ENCODE results near the gene DCTN4. TPM values are rescaled to one million over a fixed set of nuclear protein-coding genes. Genes with fewer than 3 reads are reported as not detected.

DCTN4 gene
- total RNA-seq, 1 donor, result 66.2 TPM

DNA sequence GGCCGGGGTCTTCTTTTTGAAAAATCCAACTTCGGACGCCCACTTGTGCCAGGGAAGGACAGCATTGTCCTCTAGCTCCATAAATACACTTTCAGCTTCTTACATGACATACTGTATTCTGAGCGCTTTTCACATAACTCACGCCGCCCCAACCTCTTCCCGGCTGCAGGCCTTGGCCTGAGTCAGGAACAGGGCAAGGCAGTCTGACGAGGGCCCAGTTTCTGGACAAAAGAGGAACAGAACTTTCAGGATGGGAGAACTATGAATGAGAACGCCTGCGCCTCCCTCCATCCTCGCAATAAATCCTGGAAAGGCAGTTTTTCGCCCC lies 650 bp downstream of the DCTN4 start:
- Histone ChIP-seq H2AFZ (ENCODE audit: low read length) (peak overlapping the region; percentile 78), H3K4me3 (ENCODE audit: insufficient read depth, low read length) (peak overlapping the region; percentile 85)
- no peak for DNase-seq (ENCODE audit: insufficient read length, low spot score, missing footprints)

DNA sequence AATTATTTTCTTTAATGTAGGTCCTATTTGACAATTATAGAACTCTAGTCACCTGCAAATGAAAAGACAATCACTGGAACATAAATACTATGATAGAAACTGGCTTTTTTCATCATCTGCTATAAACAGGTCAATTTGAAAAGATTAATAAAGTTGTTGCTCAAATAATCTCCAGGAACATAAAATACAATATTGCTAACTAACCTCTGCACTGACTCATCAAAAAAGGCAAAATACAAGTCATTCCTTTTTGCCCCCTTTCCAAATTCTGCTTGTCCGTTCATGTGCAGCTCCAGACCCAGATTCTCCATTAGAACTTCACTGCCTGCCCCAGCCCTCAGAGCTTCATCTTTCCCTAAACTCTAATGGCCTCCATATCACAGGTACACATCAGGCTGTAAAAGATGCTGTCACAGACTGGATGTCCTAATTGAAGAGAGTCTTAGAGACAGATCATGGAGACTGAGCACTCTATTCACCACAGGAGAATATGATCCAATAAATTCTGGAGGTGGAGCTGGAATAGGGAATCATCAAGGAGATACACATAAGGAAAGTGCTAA lies 1.6 kb downstream of the DCTN4 start:
- DNase-seq (ENCODE audit: insufficient read length, low spot score, missing footprints), result no peak
- peak overlapping the region; percentile 92 for H3K4me2 ChIP-seq (ENCODE audit: insufficient read depth, low read length)
- no peaks in the 10 kb centered on the region for H3K9me3 ChIP-seq (ENCODE audit: low read depth, low read length)
- peaks cover 56% of the 10 kb centered on the region for H3K79me2 ChIP-seq (ENCODE audit: insufficient read depth, low read length)
- peak overlapping the region; percentile 97 for H3K27ac ChIP-seq (ENCODE audit: low read depth, low read length)
- H2AFZ ChIP-seq (ENCODE audit: low read length), result no peak overlapping the region
- TF ChIP-seq, protein P1, sequence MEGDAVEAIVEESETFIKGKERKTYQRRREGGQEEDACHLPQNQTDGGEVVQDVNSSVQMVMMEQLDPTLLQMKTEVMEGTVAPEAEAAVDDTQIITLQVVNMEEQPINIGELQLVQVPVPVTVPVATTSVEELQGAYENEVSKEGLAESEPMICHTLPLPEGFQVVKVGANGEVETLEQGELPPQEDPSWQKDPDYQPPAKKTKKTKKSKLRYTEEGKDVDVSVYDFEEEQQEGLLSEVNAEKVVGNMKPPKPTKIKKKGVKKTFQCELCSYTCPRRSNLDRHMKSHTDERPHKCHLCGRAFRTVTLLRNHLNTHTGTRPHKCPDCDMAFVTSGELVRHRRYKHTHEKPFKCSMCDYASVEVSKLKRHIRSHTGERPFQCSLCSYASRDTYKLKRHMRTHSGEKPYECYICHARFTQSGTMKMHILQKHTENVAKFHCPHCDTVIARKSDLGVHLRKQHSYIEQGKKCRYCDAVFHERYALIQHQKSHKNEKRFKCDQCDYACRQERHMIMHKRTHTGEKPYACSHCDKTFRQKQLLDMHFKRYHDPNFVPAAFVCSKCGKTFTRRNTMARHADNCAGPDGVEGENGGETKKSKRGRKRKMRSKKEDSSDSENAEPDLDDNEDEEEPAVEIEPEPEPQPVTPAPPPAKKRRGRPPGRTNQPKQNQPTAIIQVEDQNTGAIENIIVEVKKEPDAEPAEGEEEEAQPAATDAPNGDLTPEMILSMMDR (IDR thresholded peaks at IDR 0.05; ENCODE audit: extremely low read depth, low read depth, low read length), result no peak
- H3K27me3 ChIP-seq (ENCODE audit: insufficient read depth, low read length), result no peaks in the 10 kb centered on the region
- H3K4me1 ChIP-seq (ENCODE audit: insufficient read depth, low read length), result peaks cover 16% of the 10 kb centered on the region
- peak overlapping the region; percentile 85 for H3K4me3 ChIP-seq (ENCODE audit: insufficient read depth, low read length)
- peaks cover 7% of the 10 kb centered on the region for H4K20me1 ChIP-seq (ENCODE audit: insufficient read depth, low read length)
- peaks cover 36% of the 10 kb centered on the region for H3K36me3 ChIP-seq (ENCODE audit: insufficient read depth, low read length)

More for the DNA sequence above, 650 bp downstream of the DCTN4 start:
- TF ChIP-seq, protein P1 (IDR thresholded peaks at IDR 0.05; ENCODE audit: extremely low read depth, low read depth, low read length), result no peak
- Histone ChIP-seq H3K27ac (ENCODE audit: low read depth, low read length) (peak overlapping the region; percentile 97), H4K20me1 (ENCODE audit: insufficient read depth, low read length) (peaks cover 7% of the 10 kb centered on the region), H3K9me3 (ENCODE audit: low read depth, low read length) (no peaks in the 10 kb centered on the region), H3K27me3 (ENCODE audit: insufficient read depth, low read length) (no peaks in the 10 kb centered on the region), H3K36me3 (ENCODE audit: insufficient read depth, low read length) (peaks cover 29% of the 10 kb centered on the region), H3K4me1 (ENCODE audit: insufficient read depth, low read length) (peaks cover 22% of the 10 kb centered on the region), H3K4me2 (ENCODE audit: insufficient read depth, low read length) (peak overlapping the region; percentile 92), H3K79me2 (ENCODE audit: insufficient read depth, low read length) (peaks cover 51% of the 10 kb centered on the region)

DNA sequence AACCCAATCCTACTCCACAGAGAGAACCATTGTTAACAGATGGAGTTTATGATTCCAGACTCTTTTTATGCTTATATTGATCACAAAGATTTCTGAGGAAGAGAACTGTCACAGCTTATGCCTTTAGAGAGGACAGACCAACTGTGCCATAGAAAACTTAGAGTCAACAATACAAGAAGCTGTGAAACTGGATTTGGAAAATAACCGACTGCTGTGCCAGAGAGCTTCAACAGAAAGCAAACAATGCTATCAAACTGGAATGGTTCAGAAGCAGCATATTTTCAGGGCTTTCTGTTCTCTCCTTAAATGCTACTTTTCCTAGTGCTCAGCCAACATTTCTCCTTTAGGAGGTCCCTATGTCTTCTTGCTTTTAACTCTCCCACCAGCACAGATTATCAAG lies 5.0 kb downstream of the DCTN4 start:
- no peak for DNase-seq (ENCODE audit: insufficient read length, low spot score, missing footprints)
- Histone ChIP-seq H3K27ac (ENCODE audit: low read depth, low read length) (no peak overlapping the region), H4K20me1 (ENCODE audit: insufficient read depth, low read length) (peaks cover 15% of the 10 kb centered on the region), H3K79me2 (ENCODE audit: insufficient read depth, low read length) (peaks cover 85% of the 10 kb centered on the region), H3K4me1 (ENCODE audit: insufficient read depth, low read length) (peaks cover 10% of the 10 kb centered on the region), H2AFZ (ENCODE audit: low read length) (no peak overlapping the region), H3K9me3 (ENCODE audit: low read depth, low read length) (no peaks in the 10 kb centered on the region), H3K4me3 (ENCODE audit: insufficient read depth, low read length) (no peak overlapping the region), H3K36me3 (ENCODE audit: insufficient read depth, low read length) (peaks cover 48% of the 10 kb centered on the region), H3K27me3 (ENCODE audit: insufficient read depth, low read length) (no peaks in the 10 kb centered on the region), H3K4me2 (ENCODE audit: insufficient read depth, low read length) (no peak overlapping the region)
- TF ChIP-seq, protein P1 (IDR thresholded peaks at IDR 0.05; ENCODE audit: extremely low read depth, low read depth, low read length), result no peak

GRCh38 chr5:150753463-150753862 lies 5.4 kb downstream of the DCTN4 start:
- Histone ChIP-seq H3K27ac (ENCODE audit: low read depth, low read length) (no peak overlapping the region), H3K4me3 (ENCODE audit: insufficient read depth, low read length) (no peak overlapping the region), H3K79me2 (ENCODE audit: insufficient read depth, low read length) (peaks cover 86% of the 10 kb centered on the region), H3K36me3 (ENCODE audit: insufficient read depth, low read length) (peaks cover 49% of the 10 kb centered on the region), H2AFZ (ENCODE audit: low read length) (no peak overlapping the region), H3K4me2 (ENCODE audit: insufficient read depth, low read length) (no peak overlapping the region), H4K20me1 (ENCODE audit: insufficient read depth, low read length) (peaks cover 15% of the 10 kb centered on the region), H3K27me3 (ENCODE audit: insufficient read depth, low read length) (no peaks in the 10 kb centered on the region), H3K9me3 (ENCODE audit: low read depth, low read length) (no peaks in the 10 kb centered on the region), H3K4me1 (ENCODE audit: insufficient read depth, low read length) (peaks cover 10% of the 10 kb centered on the region)
- DNase-seq (ENCODE audit: insufficient read length, low spot score, missing footprints), result no peak
- TF ChIP-seq, protein P1 (IDR thresholded peaks at IDR 0.05; ENCODE audit: extremely low read depth, low read depth, low read length), result no peak

Measured in osteoblast (primary cell).